Right ventricle myocardium inferior (tissue), 1 donor: ENCODE data around the gene EHMT2. TPM values are rescaled to one million over a fixed set of nuclear protein-coding genes. Genes with fewer than 3 reads are reported as not detected.

Experiments
- ATAC-seq: fragments of 200-7000 bp; cut with Tn5 transposase; one replicate; pipeline ENCODE4 v1.9.1; 2020; ENCODE audit warnings: mild to moderate bottlenecking, moderate library complexity
- DNase-seq: peaks from one replicate; pipeline ENCODE4 v3.0.0; 2021; ENCODE audit errors: missing footprints
- intact Hi-C: fragments of 100-400 bp; cut with DNase I; formaldehyde crosslinking; loops from one replicate; pipeline ENCODE4 v1.11.0; 2022
- total RNA-seq: library from RNA; stranded (reverse); fragmentation: NEBNext Ultra II Directional; extraction: Animal tissue kit (Norgen Biotek cat#: 25700); gene quantifications from one replicate; pipeline ENCODE4 v1.2.1, GENCODE V29; 2021
- donor health status: DM: no; HTN: yes; CAD: no; lungs with severe emphysema.

EHMT2 gene
- total RNA-seq, 1 donor from 2014 or later = 16.8 TPM

- intact Hi-C loops = loop anchor here (10.0 kb wide), 1 partner anchor 291 kb away; the partner anchor contains the start of genes ATP6V1G2, DDX39B and NFKBIL1
- DNase-seq (no peak), ATAC-seq (no peak)
These were observed 61.4 kb downstream of the EHMT2 start for GRCh38 chr6:31836047-31836473.

DNA sequence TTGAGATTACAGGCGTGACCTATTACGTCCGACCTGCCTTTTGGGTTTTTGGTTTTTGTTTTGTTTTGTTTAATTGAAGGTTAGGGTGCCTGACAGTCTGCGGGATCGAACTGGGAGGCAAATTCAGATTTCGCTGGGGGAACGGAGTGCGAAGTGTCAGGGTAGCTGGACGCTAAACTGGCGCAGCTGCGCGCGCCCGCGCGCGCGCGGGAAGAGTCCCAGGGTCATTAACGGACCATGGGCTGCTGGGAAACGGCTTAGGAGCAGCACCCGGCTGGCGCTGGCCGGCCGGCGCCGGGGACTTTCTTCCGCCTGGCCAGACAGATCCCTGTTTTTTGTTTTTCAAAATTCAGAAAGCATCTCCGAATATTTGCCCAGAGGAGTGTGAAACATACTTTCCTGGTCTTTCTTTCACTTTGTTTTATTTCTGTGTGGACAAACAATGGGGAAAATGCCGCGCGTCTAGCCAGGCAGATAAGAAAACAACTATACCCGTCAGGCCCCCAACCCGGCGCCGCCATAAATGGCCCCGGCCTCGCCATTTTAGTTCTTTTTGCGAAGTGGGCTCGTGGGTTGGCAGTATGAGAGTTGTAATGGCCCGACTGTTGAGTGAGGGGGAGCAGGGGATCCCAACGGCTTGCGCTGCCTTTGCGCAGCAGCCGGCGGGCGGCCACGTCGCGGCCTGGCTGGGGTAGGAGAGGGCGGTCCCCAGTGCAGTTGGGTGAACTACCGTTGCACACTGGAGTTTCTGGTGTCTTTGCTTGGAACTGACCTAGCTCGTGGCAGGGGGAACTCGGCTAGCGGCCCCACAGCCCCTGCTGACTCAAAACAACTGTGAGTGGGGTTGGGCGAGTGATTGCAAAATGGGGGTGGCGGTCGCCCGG lies 62.9 kb downstream of the EHMT2 start:
- DNase-seq (peak; percentile 94), ATAC-seq (peak; percentile 92)
- intact Hi-C loops = loop anchor here (5.0 to 10.0 kb wide), 3 partner anchors 152 to 290 kb away; partner anchors contain the start of genes ATP6V1G2, CSNK2B, DDX39B and LY6G5B

DNA sequence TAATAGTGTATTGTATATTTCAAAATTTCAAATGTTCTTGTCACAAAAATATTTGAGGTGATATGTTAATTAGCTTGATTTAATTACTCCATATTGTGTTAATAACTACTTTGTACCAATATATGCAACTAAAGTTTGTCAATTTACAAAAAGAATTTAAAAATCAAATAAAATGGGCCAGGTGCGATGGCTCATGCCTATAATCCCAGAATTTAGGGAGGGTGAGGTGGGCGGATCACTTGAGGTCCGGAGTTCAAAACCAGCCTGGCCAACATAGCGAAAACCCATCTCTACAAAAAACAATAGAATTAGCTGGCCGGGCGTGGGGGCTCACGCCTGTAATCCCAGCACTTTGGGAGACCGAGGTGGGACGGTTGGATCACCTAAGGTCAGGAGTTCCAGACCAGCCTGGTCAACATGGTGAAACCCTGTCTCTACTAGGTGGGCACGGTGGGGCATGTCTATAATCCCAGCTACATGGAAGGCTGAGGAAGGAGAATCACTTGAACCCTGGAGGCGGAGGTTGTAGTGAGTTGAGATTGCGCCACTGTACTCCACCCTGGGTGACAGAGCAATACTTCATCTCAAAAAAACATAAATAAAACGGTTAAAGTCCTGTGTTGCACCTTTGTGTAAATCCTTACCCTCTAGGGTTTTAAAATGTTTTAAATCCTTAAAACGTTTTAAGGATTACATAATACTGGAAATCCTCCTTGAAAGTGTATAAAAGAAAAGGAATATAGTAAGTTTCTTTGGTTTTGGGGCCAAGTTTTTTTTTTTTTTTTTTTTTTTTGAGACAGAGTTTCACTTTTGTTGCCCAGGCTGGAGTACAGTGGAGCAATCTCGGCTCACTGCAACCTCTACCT lies 65.9 kb downstream of the EHMT2 start:
- intact Hi-C loops = loop anchor here (5.0 to 10.0 kb wide), 3 partner anchors 149 to 287 kb away; partner anchors contain the start of genes ATP6V1G2, CSNK2B, DDX39B and LY6G5B
- DNase-seq = no peak
- ATAC-seq = no peak

- DNase-seq = no peak
- intact Hi-C loops = loop anchor here (1.0 to 10.0 kb wide), 5 partner anchors 58 to 286 kb away; partner anchors contain the start of genes ATP6V1G2, CSNK2B, DDAH2 and DDX39B
- ATAC-seq = no peak
These were observed 66.6 kb downstream of the EHMT2 start for GRCh38 chr6:31830886-31831335.

Other genes starting within 250 kb of the EHMT2 start
- 260 TPM for gene BAG6, start 245.0 kb downstream of the EHMT2 start, total RNA-seq
- 0.87 TPM for gene APOM, start 241.8 kb downstream of the EHMT2 start, total RNA-seq
- gene C6orf47, start 236.9 kb downstream of the EHMT2 start, total RNA-seq = 17.0 TPM
- gene GPANK1, start 232.7 kb downstream of the EHMT2 start, total RNA-seq = 17.1 TPM
- gene CSNK2B, start 231.6 kb downstream of the EHMT2 start, total RNA-seq = 97.3 TPM
- gene LY6G5B, start 227.7 kb downstream of the EHMT2 start, total RNA-seq = 3.9 TPM
- 1.5 TPM for gene LY6G5C, start 216.6 kb downstream of the EHMT2 start, total RNA-seq
- 26.9 TPM for gene ABHD16A, start 194.4 kb downstream of the EHMT2 start, total RNA-seq
- not detected for gene LY6G6F, start 190.8 kb downstream of the EHMT2 start, total RNA-seq
- not detected for gene LY6G6D, start 182.3 kb downstream of the EHMT2 start, total RNA-seq
- not detected for gene LY6G6C, start 176.0 kb downstream of the EHMT2 start, total RNA-seq
- gene MPIG6B, start 174.3 kb downstream of the EHMT2 start, total RNA-seq = 0.70 TPM
- 40.6 TPM for gene DDAH2, start 168.4 kb downstream of the EHMT2 start, total RNA-seq
- gene CLIC1, start 161.2 kb downstream of the EHMT2 start, total RNA-seq = 102 TPM
- 2.0 TPM for gene MSH5, start 157.7 kb downstream of the EHMT2 start, total RNA-seq
- 0.57 TPM for gene SAPCD1, start 135.0 kb downstream of the EHMT2 start, total RNA-seq
- 12.1 TPM for gene VWA7, start 120.4 kb downstream of the EHMT2 start, total RNA-seq
- 29.7 TPM for gene VARS1, start 101.9 kb downstream of the EHMT2 start, total RNA-seq
- 24.6 TPM for gene LSM2, start 90.7 kb downstream of the EHMT2 start, total RNA-seq
- 1.6 TPM for gene HSPA1L, start 82.4 kb downstream of the EHMT2 start, total RNA-seq
- gene HSPA1A, start 82.2 kb downstream of the EHMT2 start, total RNA-seq = 298 TPM
- gene HSPA1B, start 70.0 kb downstream of the EHMT2 start, total RNA-seq = 215 TPM
- 25.6 TPM for gene NEU1, start 34.9 kb downstream of the EHMT2 start, total RNA-seq
- not detected for gene SLC44A4, start 18.7 kb downstream of the EHMT2 start, total RNA-seq
- 3.2 TPM for gene ZBTB12, start 4.4 kb upstream of the EHMT2 start, total RNA-seq
- gene C2, start 30.0 kb upstream of the EHMT2 start, total RNA-seq = 8.9 TPM
- gene CFB, start 48.4 kb upstream of the EHMT2 start, total RNA-seq = 8.8 TPM
- gene NELFE, start 61.3 kb upstream of the EHMT2 start, total RNA-seq = 41.9 TPM
- gene SKIC2, start 61.5 kb upstream of the EHMT2 start, total RNA-seq = 30.7 TPM
- 9.8 TPM for gene DXO, start 74.4 kb upstream of the EHMT2 start, total RNA-seq
- 92.1 TPM for gene C4A, start 84.4 kb upstream of the EHMT2 start, total RNA-seq
- 81.6 TPM for gene C4B, start 117.1 kb upstream of the EHMT2 start, total RNA-seq
- 0.30 TPM for gene CYP21A2, start 140.7 kb upstream of the EHMT2 start, total RNA-seq
- 73.3 TPM for gene TNXB, start 211.6 kb upstream of the EHMT2 start, total RNA-seq
- gene ATF6B, start 230.5 kb upstream of the EHMT2 start, total RNA-seq = 24.4 TPM
- gene FKBPL, start 232.6 kb upstream of the EHMT2 start, total RNA-seq = 2.8 TPM